ENCODE measurements around the gene OR2C3.
"Not testable (repeated sequence)": the region's sequence is repeated elsewhere in the genome, so short reads cannot be mapped to it uniquely, and the experiment has no call there.

Gene OR2C3

DNA sequence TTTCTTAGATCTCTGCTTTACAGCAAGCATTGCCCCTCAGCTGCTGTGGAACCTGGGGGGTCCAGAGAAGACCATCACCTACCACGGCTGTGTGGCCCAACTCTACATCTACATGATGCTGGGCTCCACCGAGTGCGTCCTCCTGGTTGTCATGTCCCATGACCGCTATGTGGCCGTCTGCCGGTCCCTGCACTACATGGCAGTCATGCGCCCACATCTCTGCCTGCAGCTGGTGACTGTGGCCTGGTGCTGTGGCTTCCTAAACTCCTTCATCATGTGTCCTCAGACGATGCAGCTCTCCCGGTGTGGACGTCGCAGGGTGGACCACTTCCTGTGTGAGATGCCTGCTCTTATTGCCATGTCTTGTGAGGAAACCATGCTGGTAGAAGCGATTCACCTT is 44.9 kb downstream of the OR2C3 start:
- Histone ChIP-seq H3K36me3 (ENCODE audit: insufficient read depth, insufficient read length, low read length) (no peaks in the 10 kb centered on the region), H3K27me3 (ENCODE audit: insufficient read depth, insufficient read length) (no peaks in the 10 kb centered on the region), H3K9me3 (ENCODE audit: insufficient read depth, low read length) (no peaks in the 10 kb centered on the region), H3K9ac (ENCODE audit: insufficient read length, low read depth) (no peak overlapping the region), H3K4me1 (ENCODE audit: insufficient read depth, insufficient read length) (no peaks in the 10 kb centered on the region), H3K4me3 (ENCODE audit: insufficient read length, low read depth) (no peak overlapping the region)
- DNase-seq (ENCODE audit: low read depth, low spot score) = no peak
- TF ChIP-seq ZNF274 (IDR thresholded peaks at IDR 0.05; ENCODE audit: low read depth, low read length) (no peak), SUZ12 (IDR thresholded peaks at IDR 0.05; ENCODE audit: extremely low read depth, insufficient read depth, insufficient read length) (no peak), YY1 (IDR thresholded peaks at IDR 0.05; ENCODE audit: insufficient read depth, insufficient read length) (no peak)

DNA sequence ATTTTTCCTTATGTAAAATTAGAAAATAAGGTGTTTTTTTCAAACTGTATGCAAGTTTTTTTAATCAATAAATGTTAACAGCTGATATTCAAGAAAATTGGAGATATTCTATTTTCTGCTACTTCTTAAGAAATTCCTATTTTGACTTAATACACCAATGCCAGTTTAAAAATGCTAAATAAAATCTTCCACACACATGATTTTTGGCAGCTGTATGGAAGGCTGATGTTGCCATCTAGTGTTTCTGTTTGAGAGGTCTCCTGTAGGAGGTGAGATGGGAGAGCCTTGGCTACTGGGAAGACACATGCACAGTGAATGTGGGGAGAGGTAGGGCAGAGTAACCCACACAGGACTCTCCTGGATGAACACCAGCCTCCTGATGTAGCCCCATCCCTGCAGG is 49.2 kb downstream of the OR2C3 start:
- Histone ChIP-seq H3K9me3 (ENCODE audit: insufficient read depth, low read length) (no peaks in the 10 kb centered on the region), H3K4me1 (ENCODE audit: insufficient read depth, insufficient read length) (no peaks in the 10 kb centered on the region), H3K9ac (ENCODE audit: insufficient read length, low read depth) (no peak overlapping the region), H3K4me3 (ENCODE audit: insufficient read length, low read depth) (no peak overlapping the region), H3K27me3 (ENCODE audit: insufficient read depth, insufficient read length) (no peaks in the 10 kb centered on the region), H3K36me3 (ENCODE audit: insufficient read depth, insufficient read length, low read length) (no peaks in the 10 kb centered on the region)
- TF ChIP-seq YY1 (IDR thresholded peaks at IDR 0.05; ENCODE audit: insufficient read depth, insufficient read length) (no peak), ZNF274 (IDR thresholded peaks at IDR 0.05; ENCODE audit: low read depth, low read length) (no peak), SUZ12 (IDR thresholded peaks at IDR 0.05; ENCODE audit: extremely low read depth, insufficient read depth, insufficient read length) (no peak)
- DNase-seq (ENCODE audit: low read depth, low spot score) = peak; percentile 56

DNA sequence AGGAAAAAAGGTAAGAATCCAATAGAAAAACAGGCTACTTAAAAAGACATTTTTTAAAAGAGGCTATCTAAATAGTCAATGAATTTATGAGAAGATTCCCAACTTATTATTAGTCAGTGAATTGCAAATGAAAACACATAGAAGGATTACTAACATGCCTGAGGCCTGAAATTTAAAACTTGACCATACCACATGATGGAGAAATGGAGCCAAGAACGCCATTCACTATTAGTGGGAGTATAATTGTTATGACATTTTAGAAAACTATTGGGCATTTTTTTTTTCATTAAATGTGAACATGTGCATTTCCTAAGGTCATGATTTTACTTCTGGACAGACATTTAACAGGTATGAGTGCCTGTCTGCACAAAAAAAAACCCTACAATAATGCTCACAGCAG is 53.5 kb downstream of the OR2C3 start:
- Histone ChIP-seq H3K9me3 (ENCODE audit: insufficient read depth, low read length) (no peaks in the 10 kb centered on the region), H3K9ac (ENCODE audit: insufficient read length, low read depth) (no peak overlapping the region), H3K4me1 (ENCODE audit: insufficient read depth, insufficient read length) (no peaks in the 10 kb centered on the region), H3K4me3 (ENCODE audit: insufficient read length, low read depth) (no peak overlapping the region), H3K36me3 (ENCODE audit: insufficient read depth, insufficient read length, low read length) (no peaks in the 10 kb centered on the region), H3K27me3 (ENCODE audit: insufficient read depth, insufficient read length) (no peaks in the 10 kb centered on the region)
- no peak for TF ChIP-seq YY1 (IDR thresholded peaks at IDR 0.05; ENCODE audit: insufficient read depth, insufficient read length)
- no peak for DNase-seq (ENCODE audit: low read depth, low spot score)

DNA sequence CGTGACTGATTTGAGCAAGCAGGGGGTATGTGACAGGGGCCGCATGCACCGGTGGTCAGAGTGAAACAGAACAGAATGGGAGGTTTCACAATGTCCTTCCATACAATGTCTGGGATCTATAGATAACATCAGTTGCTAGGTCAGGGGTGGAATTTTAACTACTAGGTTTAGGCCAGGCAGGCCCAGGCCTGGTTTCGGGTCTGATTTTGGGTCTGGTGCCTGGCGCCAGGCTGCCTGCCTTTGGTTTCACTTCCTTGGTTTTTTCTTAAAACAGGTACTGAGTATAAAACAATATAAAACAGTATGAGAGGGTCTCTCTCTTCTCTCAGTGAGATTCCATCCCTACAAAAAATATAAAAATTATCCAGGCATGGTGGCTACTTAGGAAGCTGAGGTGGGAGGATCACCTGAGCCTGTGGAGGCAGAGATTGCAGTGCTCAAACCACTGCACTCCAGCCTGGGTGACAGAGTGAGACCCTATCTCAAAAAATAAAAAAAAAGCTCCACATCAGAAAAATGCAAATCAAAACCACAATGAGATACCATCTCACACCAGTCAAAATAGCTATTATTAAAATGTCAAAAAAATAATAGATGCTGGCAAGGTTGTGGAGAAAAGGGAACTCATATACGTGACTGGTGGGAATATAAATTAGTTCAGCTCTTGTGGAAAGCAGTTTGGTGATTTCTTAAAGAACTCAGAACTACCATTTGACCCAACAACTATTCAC is 59.7 kb downstream of the OR2C3 start:
- not testable (repeated sequence) for H3K27me3 ChIP-seq (ENCODE audit: insufficient read depth, insufficient read length); H3K9ac ChIP-seq (ENCODE audit: insufficient read length, low read depth); H3K4me3 ChIP-seq (ENCODE audit: insufficient read length, low read depth); H3K9me3 ChIP-seq (ENCODE audit: insufficient read depth, low read length); H3K4me1 ChIP-seq (ENCODE audit: insufficient read depth, insufficient read length); H3K36me3 ChIP-seq (ENCODE audit: insufficient read depth, insufficient read length, low read length); DNase-seq (ENCODE audit: low read depth, low spot score)

DNA sequence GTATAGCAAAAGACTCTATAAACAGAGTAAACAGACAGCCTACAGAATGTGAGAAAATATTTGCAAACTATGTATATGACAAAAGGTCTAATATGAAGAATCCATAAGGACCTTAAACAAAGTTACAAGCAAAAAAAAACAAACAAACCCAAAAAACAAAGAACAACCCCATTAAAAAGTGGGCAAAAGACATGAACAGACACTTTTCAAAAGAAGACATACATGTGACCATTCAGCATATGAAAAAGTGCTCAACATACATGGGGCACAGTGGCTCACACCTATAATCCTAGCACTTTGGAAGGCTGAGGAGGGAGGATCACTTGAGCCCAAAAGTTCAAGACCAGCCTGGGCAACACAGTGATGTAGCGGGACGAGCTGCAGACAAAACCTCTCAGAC is 60.4 kb downstream of the OR2C3 start:
- H3K9me3 ChIP-seq (ENCODE audit: insufficient read depth, low read length) = 0 out of 2 replicates have a peak, but pooled peaks cover 6% of the 10 kb centered on the region
- H3K27me3 ChIP-seq (ENCODE audit: insufficient read depth, insufficient read length) = no peaks in the 10 kb centered on the region
- TF ChIP-seq YY1 (IDR thresholded peaks at IDR 0.05; ENCODE audit: insufficient read depth, insufficient read length) = no peak
- TF ChIP-seq SUZ12 (IDR thresholded peaks at IDR 0.05; ENCODE audit: extremely low read depth, insufficient read depth, insufficient read length) = no peak
- no peak for TF ChIP-seq ZNF274 (IDR thresholded peaks at IDR 0.05; ENCODE audit: low read depth, low read length)
- no peak overlapping the region for H3K4me3 ChIP-seq (ENCODE audit: insufficient read length, low read depth)
- no peaks in the 10 kb centered on the region for H3K36me3 ChIP-seq (ENCODE audit: insufficient read depth, insufficient read length, low read length)
- DNase-seq (ENCODE audit: low read depth, low spot score) = no peak
- H3K9ac ChIP-seq (ENCODE audit: insufficient read length, low read depth) = no peak overlapping the region
- H3K4me1 ChIP-seq (ENCODE audit: insufficient read depth, insufficient read length) = peaks cover 2% of the 10 kb centered on the region
